ENCODE results near the gene POLDIP2.

Gene POLDIP2

DNA sequence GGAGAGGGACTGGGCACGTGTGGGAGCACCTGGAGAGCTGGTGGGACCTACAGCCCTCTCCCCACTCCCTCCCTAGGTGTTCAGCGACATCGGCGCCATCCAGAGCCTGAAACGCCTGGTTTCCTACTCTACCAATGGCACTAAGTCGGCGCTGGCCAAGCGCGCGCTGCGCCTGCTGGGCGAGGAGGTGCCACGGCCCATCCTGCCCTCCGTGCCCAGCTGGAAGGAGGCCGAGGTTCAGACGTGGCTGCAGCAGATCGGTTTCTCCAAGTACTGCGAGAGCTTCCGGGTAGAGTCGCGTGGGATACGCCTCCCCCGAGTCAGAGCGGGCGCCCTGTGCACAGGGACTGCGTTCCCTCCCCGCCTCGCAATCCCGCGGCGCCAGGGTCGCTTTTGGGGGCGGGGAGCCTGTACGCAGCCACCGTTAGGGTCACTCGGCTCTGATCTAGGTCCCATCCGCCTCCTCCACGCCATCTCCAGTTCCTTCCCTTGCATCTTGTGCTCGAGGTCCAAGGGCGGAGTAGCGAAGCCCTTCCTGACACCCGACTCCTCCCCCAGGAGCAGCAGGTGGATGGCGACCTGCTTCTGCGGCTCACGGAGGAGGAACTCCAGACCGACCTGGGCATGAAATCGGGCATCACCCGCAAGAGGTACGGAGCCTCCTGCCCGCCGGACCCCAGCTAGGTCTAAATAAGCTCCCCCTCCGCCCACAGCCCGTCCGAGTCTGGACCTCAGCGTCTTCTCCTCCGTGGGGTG, 27.1 kb upstream of the POLDIP2 start:
- no peaks in the 10 kb centered on the region for H3K4me1 ChIP-seq (ENCODE audit: insufficient read depth, low read length)
- H2AFZ ChIP-seq (ENCODE audit: low read depth, low read length): no peak overlapping the region
- no peak overlapping the region for H3K4me3 ChIP-seq (ENCODE audit: low read length)
- peaks cover 60% of the 10 kb centered on the region for H3K36me3 ChIP-seq (ENCODE audit: insufficient read depth, low read length)
- H3K9me3 ChIP-seq (ENCODE audit: low read length): no peaks in the 10 kb centered on the region
- H3K27me3 ChIP-seq (ENCODE audit: insufficient read depth, low read length): no peaks in the 10 kb centered on the region

DNA sequence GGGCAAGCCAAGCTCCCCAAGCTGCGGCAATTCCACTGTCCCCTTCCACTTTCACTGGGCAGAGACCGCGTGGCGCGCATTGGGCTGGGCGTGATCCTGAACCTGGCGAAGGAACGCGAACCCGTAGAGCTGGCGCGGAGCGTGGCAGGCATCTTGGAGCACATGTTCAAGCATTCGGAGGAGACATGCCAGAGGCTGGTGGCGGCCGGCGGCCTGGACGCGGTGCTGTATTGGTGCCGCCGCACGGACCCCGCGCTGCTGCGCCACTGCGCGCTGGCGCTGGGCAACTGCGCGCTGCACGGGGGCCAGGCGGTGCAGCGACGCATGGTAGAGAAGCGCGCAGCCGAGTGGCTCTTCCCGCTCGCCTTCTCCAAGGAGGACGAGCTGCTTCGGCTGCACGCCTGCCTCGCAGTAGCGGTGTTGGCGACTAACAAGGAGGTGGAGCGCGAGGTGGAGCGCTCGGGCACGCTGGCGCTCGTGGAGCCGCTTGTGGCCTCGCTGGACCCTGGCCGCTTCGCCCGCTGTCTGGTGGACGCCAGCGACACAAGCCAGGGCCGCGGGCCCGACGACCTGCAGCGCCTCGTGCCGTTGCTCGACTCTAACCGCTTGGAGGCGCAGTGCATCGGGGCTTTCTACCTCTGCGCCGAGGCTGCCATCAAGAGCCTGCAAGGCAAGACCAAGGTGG, 24.0 kb upstream of the POLDIP2 start:
- Histone ChIP-seq H3K36me3 (ENCODE audit: insufficient read depth, low read length) (peaks cover 35% of the 10 kb centered on the region), H3K27me3 (ENCODE audit: insufficient read depth, low read length) (no peaks in the 10 kb centered on the region), H2AFZ (ENCODE audit: low read depth, low read length) (no peak overlapping the region), H3K4me3 (ENCODE audit: low read length) (no peak overlapping the region), H3K4me1 (ENCODE audit: insufficient read depth, low read length) (no peaks in the 10 kb centered on the region), H3K9me3 (ENCODE audit: low read length) (no peaks in the 10 kb centered on the region)

DNA sequence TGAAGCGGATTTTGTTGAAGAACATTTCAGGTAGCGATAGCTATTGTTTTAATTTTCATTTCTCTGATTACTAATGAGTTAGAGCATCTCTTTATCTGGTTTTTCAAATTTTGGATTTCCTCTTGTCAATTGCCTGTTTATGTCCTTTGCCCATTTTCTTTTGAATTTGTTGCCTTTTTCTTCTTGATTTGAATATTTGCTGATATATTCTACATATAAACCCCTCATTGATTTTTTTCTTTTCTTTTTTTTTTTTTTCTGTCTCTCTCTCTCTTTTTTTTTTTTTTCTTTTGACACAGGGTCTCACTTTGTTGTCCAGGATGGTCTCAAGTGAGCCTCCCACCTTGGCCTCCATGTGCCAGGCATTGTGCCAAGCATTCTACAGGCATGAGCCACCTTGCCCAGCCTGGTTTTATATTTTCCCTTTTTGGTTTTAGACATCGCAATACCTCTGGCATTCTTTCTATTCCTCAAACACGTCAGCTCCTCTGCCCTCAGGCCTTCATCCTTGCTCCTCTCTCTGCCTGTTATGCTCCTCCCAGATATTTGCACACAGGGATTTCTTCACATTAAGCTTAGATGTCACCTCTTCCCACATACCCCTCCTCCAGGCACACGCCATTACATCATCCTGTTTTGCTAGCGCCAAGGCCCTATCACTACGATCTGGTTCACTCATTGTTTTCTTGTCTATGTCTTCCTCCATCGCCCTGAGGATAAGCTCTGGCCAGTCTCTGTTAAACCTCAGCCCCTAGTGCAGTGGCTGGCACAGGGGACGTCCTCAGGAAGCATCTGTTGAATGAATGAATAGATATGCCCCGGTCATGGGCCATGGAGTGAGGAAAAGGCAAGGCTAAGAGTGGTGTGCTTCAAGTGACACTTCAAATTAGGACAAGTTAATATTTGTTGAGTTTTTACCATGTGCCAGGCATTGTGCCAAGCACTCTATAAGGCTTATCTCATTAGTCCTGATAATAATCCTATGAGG, 22.8 kb upstream of the POLDIP2 start:
- Histone ChIP-seq H3K4me1 (ENCODE audit: insufficient read depth, low read length) (no peaks in the 10 kb centered on the region), H3K4me3 (ENCODE audit: low read length) (no peak overlapping the region), H3K36me3 (ENCODE audit: insufficient read depth, low read length) (peaks cover 32% of the 10 kb centered on the region), H2AFZ (ENCODE audit: low read depth, low read length) (no peak overlapping the region), H3K27me3 (ENCODE audit: insufficient read depth, low read length) (no peaks in the 10 kb centered on the region), H3K9me3 (ENCODE audit: low read length) (no peaks in the 10 kb centered on the region)

DNA sequence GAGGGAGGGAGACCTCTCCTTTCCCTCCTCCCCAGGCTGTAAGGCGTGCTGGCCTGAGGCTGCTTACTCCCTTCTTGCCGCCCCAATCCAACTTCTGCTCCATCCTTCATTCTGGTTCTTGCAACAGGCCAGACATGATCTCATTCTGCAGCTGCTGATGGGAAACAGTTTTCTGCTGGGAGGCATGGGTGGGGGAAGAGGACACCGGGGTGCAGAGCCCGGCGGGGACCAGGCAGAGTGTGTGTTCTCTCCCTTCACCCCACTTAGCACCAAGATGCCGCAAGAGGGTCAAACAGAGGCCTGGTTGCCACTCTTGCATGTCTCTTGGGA, 15.6 kb upstream of the POLDIP2 start:
- H3K9me3 ChIP-seq (ENCODE audit: low read length): no peaks in the 10 kb centered on the region
- no peaks in the 10 kb centered on the region for H3K27me3 ChIP-seq (ENCODE audit: insufficient read depth, low read length)
- no peak overlapping the region for H2AFZ ChIP-seq (ENCODE audit: low read depth, low read length)
- H3K36me3 ChIP-seq (ENCODE audit: insufficient read depth, low read length): peaks cover 7% of the 10 kb centered on the region
- peak overlapping the region; percentile 58 for H3K4me3 ChIP-seq (ENCODE audit: low read length)
- peaks cover 28% of the 10 kb centered on the region for H3K4me1 ChIP-seq (ENCODE audit: insufficient read depth, low read length)

DNA sequence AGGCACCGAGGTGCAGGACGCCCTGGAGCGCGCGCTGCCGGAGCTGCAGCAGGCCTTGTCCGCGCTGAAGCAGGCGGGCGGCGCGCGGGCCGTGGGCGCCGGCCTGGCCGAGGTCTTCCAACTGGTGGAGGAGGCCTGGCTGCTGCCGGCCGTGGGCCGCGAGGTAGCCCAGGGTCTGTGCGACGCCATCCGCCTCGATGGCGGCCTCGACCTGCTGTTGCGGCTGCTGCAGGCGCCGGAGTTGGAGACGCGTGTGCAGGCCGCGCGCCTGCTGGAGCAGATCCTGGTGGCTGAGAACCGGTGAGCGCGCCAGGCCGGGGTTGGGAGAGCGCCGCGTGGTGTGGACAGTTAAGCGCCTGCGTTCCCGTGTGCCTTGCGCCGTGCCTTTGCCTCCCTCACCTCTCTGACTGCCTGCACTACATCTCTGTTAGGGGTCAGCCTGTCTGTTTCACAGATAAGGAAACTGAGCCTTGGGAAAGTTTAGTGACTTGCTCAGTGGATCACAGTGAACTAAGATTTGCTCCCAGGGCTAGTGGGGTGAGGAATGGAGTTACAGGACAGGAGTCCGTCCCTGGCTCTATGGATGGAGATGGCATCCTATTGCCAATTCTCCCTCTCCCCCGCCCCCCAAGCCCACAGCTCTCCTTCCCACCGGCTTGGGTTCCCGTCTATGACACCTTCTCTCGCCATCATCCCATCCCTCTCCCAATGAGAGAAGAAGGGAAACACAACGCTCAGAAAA, 15.0 kb upstream of the POLDIP2 start:
- H3K4me1 ChIP-seq (ENCODE audit: insufficient read depth, low read length): peaks cover 28% of the 10 kb centered on the region
- no peaks in the 10 kb centered on the region for H3K9me3 ChIP-seq (ENCODE audit: low read length)
- peak overlapping the region; percentile 58 for H3K4me3 ChIP-seq (ENCODE audit: low read length)
- peak overlapping the region; percentile 51 for H2AFZ ChIP-seq (ENCODE audit: low read depth, low read length)
- no peaks in the 10 kb centered on the region for H3K27me3 ChIP-seq (ENCODE audit: insufficient read depth, low read length)
- peaks cover 7% of the 10 kb centered on the region for H3K36me3 ChIP-seq (ENCODE audit: insufficient read depth, low read length)

DNA sequence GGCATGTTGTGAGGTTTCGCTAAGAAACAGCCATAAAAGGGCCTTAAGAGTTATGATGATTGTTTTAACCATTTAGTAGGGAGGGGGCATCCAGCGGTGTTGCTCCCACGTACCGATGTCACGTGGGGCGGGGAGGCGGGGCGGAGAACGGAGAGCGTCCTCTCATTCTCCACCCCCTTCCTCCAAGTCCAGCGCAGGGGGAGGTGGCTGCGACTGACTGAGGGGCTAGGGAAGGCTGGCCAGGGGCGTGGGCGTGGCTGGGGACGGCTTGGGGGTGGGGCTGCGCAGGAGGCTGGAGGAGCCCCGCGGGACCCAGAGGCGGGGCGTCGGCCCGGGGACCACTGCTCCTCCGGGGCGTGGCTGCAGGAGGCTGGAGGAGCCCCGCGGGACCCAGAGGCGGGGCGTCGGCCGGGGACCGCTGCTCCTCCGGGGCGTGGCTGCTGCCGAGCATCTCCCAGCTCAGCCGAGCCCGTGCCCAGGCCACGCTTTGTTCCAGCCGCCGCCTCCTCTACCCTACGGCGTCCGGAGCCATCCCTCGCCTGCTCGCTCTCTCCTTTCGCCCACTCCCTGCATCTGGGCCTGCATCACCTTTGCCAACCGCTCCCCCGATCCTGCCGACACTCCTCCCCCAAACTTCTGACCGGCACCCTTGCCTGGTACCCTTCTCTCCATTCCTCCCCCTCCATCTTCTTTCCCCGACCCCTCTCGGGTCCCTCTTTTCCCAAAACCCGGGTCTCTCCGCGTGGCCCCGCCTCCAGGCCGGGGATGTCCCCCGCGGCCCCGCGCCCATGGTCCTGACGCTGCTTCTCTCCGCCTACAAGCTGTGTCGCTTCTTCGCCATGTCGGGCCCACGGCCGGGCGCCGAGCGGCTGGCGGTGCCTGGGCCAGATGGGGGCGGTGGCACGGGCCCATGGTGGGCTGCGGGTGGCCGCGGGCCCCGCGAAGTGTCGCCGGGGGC, 14.2 kb upstream of the POLDIP2 start, which contains the start of gene SARM1:
Gene SARM1 (plus strand): TSS at position 450 of the 958 bp plus-strand sequence. CDS start 339 bp downstream, at position 789.
- Histone ChIP-seq H3K4me1 (ENCODE audit: insufficient read depth, low read length) (peaks cover 28% of the 10 kb centered on the region), H3K27me3 (ENCODE audit: insufficient read depth, low read length) (no peaks in the 10 kb centered on the region), H3K4me3 (ENCODE audit: low read length) (peak within 1 kb of the TSS; percentile 58), H2AFZ (ENCODE audit: low read depth, low read length) (peak within 1 kb of the TSS; percentile 51), H3K9me3 (ENCODE audit: low read length) (no peaks in the 10 kb centered on the region), H3K36me3 (ENCODE audit: insufficient read depth, low read length) (peaks cover 7% of the 10 kb centered on the region)

DNA sequence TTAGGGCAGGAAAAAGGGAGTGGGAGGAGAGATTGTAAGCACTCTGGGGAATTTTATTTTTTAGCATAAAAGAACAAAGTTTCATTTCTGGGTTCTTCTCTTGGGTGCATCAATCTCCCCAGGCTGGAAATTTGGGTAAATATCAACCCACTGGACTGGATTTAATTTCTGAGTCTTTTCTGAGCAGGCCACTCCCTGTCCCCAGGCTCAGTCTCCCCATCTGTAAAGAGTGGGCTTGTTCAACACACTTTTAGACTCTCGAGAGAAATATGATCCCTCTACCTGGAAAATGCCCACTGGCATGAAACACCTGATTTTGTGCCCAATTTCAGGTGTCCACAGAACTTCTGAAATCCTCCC, 13.4 kb upstream of the POLDIP2 start:
- Histone ChIP-seq H2AFZ (ENCODE audit: low read depth, low read length) (peak overlapping the region; percentile 19), H3K9me3 (ENCODE audit: low read length) (no peaks in the 10 kb centered on the region), H3K36me3 (ENCODE audit: insufficient read depth, low read length) (peaks cover 3% of the 10 kb centered on the region), H3K4me3 (ENCODE audit: low read length) (peak overlapping the region; percentile 37), H3K27me3 (ENCODE audit: insufficient read depth, low read length) (no peaks in the 10 kb centered on the region), H3K4me1 (ENCODE audit: insufficient read depth, low read length) (peaks cover 28% of the 10 kb centered on the region)

DNA sequence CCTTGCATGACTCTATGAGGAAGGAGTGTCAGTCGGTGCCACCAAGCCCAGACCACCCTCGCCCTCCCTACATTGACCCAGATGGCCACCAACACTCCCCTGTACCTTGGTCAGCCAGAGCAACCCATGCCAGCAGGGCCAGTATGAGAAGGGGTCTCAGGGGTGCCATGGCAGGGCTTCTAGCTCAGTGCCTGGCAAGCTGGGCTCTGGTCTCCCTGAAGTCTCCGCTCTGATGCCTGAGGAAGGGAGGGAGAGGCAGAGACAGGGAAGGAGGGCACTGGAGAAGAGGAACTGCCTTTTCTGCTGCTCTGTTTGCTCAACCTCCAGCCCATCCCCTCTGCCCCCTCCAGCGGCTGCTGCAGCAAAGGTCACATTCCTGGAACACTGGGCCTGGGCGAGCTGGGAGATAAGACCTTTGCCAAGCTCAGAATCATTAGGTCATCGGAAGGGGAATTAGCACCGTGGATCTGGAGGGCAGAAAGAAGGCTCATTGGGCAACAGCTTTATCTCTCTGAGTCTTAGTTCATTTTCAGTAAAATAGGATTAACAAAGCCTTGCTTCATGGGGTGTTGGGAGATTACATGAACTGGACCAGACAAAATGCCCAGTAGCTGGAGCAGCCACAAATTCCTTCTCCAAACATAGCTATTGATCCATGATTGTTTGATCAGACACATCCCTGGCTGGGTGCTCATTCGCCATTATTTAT, 12.9 kb upstream of the POLDIP2 start, which contains the start of gene VTN:
Gene VTN (minus strand): TSS at position 273 of the 709 bp plus-strand sequence. CDS start 104 bp downstream, at position 169.
- Histone ChIP-seq H3K36me3 (ENCODE audit: insufficient read depth, low read length) (peaks cover 3% of the 10 kb centered on the region), H3K4me1 (ENCODE audit: insufficient read depth, low read length) (peaks cover 28% of the 10 kb centered on the region), H3K27me3 (ENCODE audit: insufficient read depth, low read length) (no peaks in the 10 kb centered on the region), H3K4me3 (ENCODE audit: low read length) (peak within 1 kb of the TSS; percentile 37), H2AFZ (ENCODE audit: low read depth, low read length) (peak within 1 kb of the TSS; percentile 19), H3K9me3 (ENCODE audit: low read length) (no peaks in the 10 kb centered on the region)

DNA sequence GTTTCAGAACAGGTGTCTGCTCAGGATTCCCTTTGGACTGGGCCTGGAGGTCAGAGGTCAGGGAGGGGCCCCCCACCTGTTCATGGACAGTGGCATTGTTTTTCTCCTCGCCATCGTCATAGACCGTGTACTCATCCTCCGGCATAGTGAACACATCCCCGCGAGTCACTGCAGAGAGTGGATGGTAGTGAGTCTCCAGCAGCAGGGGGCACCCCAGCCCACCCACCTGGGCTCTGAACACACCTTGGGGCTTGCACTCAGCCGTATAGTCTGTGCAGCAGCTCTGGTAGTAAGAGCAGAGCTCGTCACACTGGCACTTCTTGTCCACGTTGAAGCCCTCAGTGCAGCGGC, 12.3 kb upstream of the POLDIP2 start:
- no peak overlapping the region for H2AFZ ChIP-seq (ENCODE audit: low read depth, low read length)
- H3K27me3 ChIP-seq (ENCODE audit: insufficient read depth, low read length): no peaks in the 10 kb centered on the region
- no peak overlapping the region for H3K4me3 ChIP-seq (ENCODE audit: low read length)
- H3K9me3 ChIP-seq (ENCODE audit: low read length): no peaks in the 10 kb centered on the region
- H3K36me3 ChIP-seq (ENCODE audit: insufficient read depth, low read length): peaks cover 5% of the 10 kb centered on the region
- peaks cover 28% of the 10 kb centered on the region for H3K4me1 ChIP-seq (ENCODE audit: insufficient read depth, low read length)

DNA sequence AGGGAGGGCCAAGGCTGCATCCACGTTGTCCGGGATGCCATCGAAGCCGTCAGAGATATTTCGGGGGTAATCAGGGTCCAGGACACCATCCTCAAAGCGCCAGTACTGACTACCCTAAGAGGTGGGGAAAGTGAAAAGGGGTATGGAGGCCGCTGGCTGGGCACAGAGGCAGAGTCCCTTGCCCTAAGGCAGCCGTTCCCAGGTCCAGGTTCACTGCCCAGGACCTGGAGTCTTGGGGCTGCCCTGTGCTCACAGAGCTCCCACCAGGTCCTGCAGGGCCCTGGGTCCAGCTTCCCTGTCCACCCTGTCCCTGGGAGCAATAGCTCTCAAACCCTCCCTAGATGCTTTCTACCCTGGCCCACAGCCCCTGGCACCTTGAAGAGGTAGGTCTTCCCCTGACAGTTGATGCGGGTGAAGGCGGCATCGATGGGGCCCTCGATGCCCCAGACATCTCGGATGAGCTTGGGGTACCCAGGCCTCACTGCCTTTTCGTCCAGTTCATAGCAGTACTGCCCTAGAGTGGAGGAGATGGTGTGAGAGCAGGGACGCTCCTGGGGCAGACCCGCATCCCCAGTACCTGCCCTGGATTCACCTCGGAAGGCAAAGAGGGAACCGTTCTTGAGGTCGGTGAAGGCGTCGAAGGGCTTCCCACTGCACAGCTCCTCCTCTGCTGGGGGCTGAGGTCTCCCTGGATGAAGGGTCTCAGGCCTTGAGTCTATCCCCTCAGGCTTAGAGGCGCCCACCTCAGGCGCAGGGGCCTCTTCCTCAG, 11.8 kb upstream of the POLDIP2 start:
- no peak overlapping the region for H3K4me3 ChIP-seq (ENCODE audit: low read length)
- H3K36me3 ChIP-seq (ENCODE audit: insufficient read depth, low read length): peaks cover 4% of the 10 kb centered on the region
- H3K27me3 ChIP-seq (ENCODE audit: insufficient read depth, low read length): no peaks in the 10 kb centered on the region
- no peak overlapping the region for H2AFZ ChIP-seq (ENCODE audit: low read depth, low read length)
- peaks cover 28% of the 10 kb centered on the region for H3K4me1 ChIP-seq (ENCODE audit: insufficient read depth, low read length)
- H3K9me3 ChIP-seq (ENCODE audit: low read length): no peaks in the 10 kb centered on the region
